Skeletal muscle tissue (tissue), 4 donors: ENCODE measurements around the gene MAP1LC3B. TPM values are rescaled to one million over a fixed set of nuclear protein-coding genes. Genes with fewer than 3 reads are reported as not detected.

Experiments used
- H3K27ac ChIP-seq: one replicate; pipeline ENCODE4 v1.7.0; 2013; ENCODE audit warnings: mild to moderate bottlenecking, low read depth, low read length, inconsistent platforms
- H3K27me3 ChIP-seq, 3 donors: one replicate each; pipeline ENCODE4 v1.7.0; 2013; ENCODE audit warnings: low read length in 3 of 3; ENCODE audit not compliant: control insufficient read depth in 3 of 3, insufficient read depth in 3 of 3
- H3K36me3 ChIP-seq, 3 donors: one replicate each; pipeline ENCODE4 v1.7.0; 2013; ENCODE audit warnings: low read length in 3 of 3; ENCODE audit not compliant: control insufficient read depth in 3 of 3, insufficient read depth in 3 of 3
- H3K4me1 ChIP-seq, 3 donors: one replicate each; pipeline ENCODE4 v1.7.0; 2013; ENCODE audit warnings: low read length in 3 of 3, mild to moderate bottlenecking in 3 of 3; ENCODE audit not compliant: control insufficient read depth in 3 of 3, insufficient read depth in 3 of 3
- H3K4me3 ChIP-seq, 3 donors: one replicate each; pipeline ENCODE4 v1.7.0; 2013; ENCODE audit warnings: low read length in 3 of 3
- H3K9ac ChIP-seq, 3 donors: one replicate each; pipeline ENCODE4 v1.7.0; 2013; ENCODE audit warnings: low read length in 3 of 3, mild to moderate bottlenecking in 3 of 3, moderate library complexity in 2 of 3, low read depth in 1 of 3
- H3K9me3 ChIP-seq, 3 donors: one replicate each; pipeline ENCODE4 v1.7.0; 2013; ENCODE audit warnings: low read length in 3 of 3; ENCODE audit not compliant: control insufficient read depth in 3 of 3
- total RNA-seq: library from RNA; depleted of rRNA; stranded (reverse); fragments of >200 nt; gene quantifications from one replicate; pipeline ENCODE4 v1.2.3, GENCODE V29; 2014
- donor health status: Osteomylitis.

The MAP1LC3B gene
- total RNA-seq, 1 donor from 2014 or later, result 20.9 TPM

DNA sequence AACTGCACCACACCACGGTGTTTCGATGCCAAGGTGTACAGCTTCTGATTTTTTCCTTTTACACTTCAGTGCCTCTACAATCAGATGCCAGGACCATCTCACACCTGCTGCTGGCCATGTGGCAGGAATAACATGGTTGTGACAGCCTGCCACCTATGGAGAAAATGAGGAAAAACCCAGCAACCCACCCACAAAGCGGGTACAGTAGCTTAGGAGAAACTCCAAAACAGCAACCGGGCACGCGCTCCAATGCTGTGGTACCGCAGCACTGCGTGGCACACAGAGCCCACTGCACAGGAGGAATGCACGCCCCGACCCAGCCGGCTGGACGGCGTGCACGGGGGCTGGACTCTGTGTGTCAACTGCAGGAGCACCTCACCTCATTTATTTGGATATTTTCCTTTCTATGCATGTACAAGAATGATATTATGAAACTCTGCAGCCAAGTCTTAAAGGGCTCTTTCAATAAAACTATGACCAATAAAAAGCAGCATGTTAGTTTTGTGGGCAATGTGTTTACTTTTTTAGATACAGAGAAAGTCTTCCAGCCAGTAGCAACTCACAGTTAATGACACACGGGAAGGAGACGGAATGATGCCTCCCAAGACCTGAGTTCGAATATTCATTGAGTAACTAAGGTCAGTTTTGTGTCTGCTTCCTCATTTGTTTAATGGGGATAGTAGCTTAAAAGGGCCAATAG is 45.9 kb downstream of the MAP1LC3B start:
- no peaks in the 10 kb centered on the region for H3K9me3 ChIP-seq
- H3K27ac ChIP-seq, result no peak overlapping the region
- H3K9ac ChIP-seq, result no peak overlapping the region
- no peak overlapping the region for H3K4me3 ChIP-seq
- peaks cover 0 to 2% (median 0%) of the 10 kb centered on the region in 3 donors for H3K36me3 ChIP-seq
- peaks cover 12 to 28% (median 17%) of the 10 kb centered on the region in 3 donors for H3K4me1 ChIP-seq
- no peaks in the 10 kb centered on the region for H3K27me3 ChIP-seq

DNA sequence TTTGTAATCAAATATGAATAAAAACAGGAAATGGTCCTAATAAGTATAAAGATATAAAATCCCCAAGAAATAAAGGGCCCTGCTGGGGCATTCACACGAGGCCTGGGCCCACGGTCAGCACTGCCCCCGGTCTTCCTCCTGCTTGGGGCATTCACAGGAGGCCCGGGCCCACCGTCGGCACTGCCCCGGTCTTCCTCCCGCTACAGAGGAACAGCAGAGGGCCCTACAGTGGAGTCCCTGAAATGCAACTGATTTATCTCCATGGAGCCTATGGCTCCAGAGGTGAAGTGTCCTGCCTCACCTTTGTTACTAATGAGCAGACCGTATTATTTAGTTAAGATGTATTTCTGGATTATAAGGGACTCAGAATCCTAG is 46.5 kb downstream of the MAP1LC3B start:
- Histone ChIP-seq H3K4me1 (peaks cover 13 to 28% (median 19%) of the 10 kb centered on the region in 3 donors), H3K36me3 (peaks cover 0 to 2% (median 0%) of the 10 kb centered on the region in 3 donors), H3K9me3 (no peaks in the 10 kb centered on the region), H3K27ac (no peak overlapping the region), H3K4me3 (no peak overlapping the region), H3K9ac (no peak overlapping the region), H3K27me3 (no peaks in the 10 kb centered on the region)

DNA sequence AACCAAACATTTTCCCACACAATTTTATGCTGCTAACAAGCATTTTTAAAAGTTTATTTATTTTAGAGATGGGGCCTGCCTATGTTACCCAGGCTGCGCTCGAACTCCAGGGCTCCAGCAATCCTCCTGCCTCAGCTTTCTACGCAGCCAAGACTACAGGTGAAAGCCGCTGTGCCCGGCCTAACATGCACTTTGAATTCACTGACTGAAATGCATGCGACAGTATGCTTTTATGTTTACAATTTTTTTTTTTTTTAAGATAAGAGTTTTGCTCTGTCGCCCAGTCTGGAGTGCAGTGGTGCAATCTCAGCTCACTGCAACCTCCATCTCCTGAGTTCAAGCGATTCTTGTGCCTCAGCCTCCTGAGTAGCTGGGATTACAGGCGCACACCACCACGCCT is 47.8 kb downstream of the MAP1LC3B start:
- Histone ChIP-seq H3K27me3 (no peaks in the 10 kb centered on the region), H3K9ac (no peak overlapping the region)

DNA sequence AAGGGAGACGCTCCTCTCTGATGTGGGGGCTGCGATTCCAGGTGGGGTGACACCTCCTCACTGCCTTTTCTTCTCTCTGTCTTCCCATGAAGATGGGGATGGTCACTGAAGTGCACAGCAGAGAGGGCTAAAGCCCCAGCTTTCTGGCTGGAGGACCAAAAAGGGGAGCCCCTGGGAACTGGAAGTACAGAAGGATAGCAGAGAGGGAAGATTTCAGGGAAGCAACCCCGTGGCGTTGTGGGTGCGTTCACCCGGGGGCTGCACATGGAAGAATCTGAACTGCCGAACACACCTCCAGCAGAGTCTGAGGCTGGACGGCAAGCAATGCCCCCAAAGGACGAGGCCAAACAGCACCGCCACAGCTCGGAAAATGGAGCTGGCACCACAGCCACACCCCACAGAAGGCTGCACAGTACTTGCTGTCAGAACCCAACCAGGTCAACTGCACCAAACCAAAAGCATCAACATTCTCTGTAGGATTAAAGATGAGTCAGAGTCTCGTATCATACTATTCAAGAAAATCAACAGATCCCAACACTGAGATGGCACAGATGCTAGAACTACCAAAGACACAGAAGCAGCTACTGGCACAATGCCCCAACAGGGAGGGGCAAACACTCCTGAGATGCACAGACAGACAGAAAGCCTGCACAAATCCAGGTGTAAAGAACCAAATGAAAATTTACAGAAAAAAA is 49.9 kb downstream of the MAP1LC3B start:
- Histone ChIP-seq H3K9me3 (no peaks in the 10 kb centered on the region), H3K4me3 (no peak overlapping the region), H3K9ac (no peak overlapping the region), H3K36me3 (peaks cover 0 to 8% (median 8%) of the 10 kb centered on the region in 3 donors), H3K4me1 (peaks cover 6 to 10% (median 7%) of the 10 kb centered on the region in 3 donors), H3K27ac (no peak overlapping the region), H3K27me3 (no peaks in the 10 kb centered on the region)

More for the DNA sequence above, 47.8 kb downstream of the MAP1LC3B start:
- Histone ChIP-seq H3K27ac (no peak overlapping the region), H3K9me3 (no peaks in the 10 kb centered on the region), H3K36me3 (peaks cover 0 to 6% (median 3%) of the 10 kb centered on the region in 3 donors), H3K4me1 (peaks cover 13 to 28% (median 19%) of the 10 kb centered on the region in 3 donors), H3K4me3 (no peak overlapping the region)

DNA sequence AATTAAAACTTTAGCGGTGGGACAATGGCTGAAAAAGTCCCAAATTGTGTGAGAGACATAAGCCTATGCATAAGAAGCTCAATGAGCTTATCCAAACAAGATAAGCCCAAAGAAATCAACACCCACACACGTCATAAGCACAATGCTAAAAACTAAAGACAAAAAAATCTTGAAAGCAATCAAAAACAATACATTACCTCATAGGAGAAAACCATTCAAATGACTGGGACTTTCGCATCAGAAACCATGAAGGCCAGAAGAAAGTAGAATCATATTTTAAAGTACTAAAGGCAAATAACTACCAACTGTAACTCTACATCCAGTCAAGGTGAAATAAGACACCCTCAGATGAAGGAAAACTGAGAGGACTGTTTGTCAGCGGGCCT is 50.4 kb downstream of the MAP1LC3B start:
- H3K9ac ChIP-seq, result no peak overlapping the region

DNA sequence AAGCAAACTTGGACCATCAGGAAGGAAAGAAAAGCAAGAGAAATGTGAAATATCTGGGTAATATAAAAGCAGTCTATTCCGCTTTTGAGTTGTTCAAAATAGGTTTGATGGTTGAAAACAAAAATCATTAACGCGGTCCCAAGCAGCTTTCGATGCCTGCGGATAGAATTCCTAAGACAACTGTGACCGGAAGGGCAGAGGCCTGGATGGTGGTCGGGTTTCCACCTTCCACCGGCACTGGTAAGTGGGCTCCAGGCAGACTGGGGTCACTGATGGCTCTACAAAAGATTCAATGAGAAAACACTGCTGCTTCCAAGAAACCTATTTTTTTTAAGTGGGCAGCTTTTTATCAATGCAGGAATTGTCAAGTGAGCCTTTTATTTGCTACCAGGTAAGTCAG is 50.9 kb downstream of the MAP1LC3B start:
- no peaks in the 10 kb centered on the region for H3K27me3 ChIP-seq
- no peak overlapping the region for H3K4me3 ChIP-seq
- H3K4me1 ChIP-seq, result peaks cover 6 to 10% (median 7%) of the 10 kb centered on the region in 3 donors
- H3K9me3 ChIP-seq, result no peaks in the 10 kb centered on the region
- no peak overlapping the region for H3K9ac ChIP-seq
- H3K27ac ChIP-seq, result no peak overlapping the region
- H3K36me3 ChIP-seq, result peaks cover 4 to 12% (median 10%) of the 10 kb centered on the region in 3 donors

More for the DNA sequence above, 50.4 kb downstream of the MAP1LC3B start:
- Histone ChIP-seq H3K4me1 (peaks cover 6 to 10% (median 7%) of the 10 kb centered on the region in 3 donors), H3K36me3 (peaks cover under 1 to 10% (median 8%) of the 10 kb centered on the region in 3 donors), H3K27ac (no peak overlapping the region), H3K27me3 (no peaks in the 10 kb centered on the region), H3K9me3 (no peaks in the 10 kb centered on the region), H3K4me3 (no peak overlapping the region)

DNA sequence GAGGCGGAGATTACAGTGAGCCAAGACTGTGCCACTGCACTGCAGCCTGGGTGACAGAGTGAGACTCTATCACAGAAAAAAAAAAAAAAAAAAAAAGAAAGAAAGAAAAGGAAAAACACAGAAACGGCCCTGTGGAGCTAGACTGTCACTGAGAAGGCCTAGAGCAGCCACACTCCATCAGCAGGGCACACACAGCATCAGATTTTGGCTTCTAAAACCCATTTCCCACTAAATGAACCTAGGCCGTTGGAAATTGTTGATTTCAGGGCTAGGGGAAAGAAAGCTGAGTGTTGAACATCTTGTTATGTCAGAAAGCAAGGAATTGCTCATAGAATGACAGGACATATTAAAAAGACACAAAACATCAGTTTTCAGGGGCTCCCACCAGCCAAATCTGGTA is 51.8 kb downstream of the MAP1LC3B start:
- H3K9ac ChIP-seq, result no peak overlapping the region
- H3K36me3 ChIP-seq, result peaks cover 12 to 17% (median 12%) of the 10 kb centered on the region in 3 donors
- peaks cover 6 to 10% (median 7%) of the 10 kb centered on the region in 3 donors for H3K4me1 ChIP-seq
- H3K27me3 ChIP-seq, result no peaks in the 10 kb centered on the region
- H3K4me3 ChIP-seq, result no peak overlapping the region
- no peak overlapping the region for H3K27ac ChIP-seq
- no peaks in the 10 kb centered on the region for H3K9me3 ChIP-seq

DNA sequence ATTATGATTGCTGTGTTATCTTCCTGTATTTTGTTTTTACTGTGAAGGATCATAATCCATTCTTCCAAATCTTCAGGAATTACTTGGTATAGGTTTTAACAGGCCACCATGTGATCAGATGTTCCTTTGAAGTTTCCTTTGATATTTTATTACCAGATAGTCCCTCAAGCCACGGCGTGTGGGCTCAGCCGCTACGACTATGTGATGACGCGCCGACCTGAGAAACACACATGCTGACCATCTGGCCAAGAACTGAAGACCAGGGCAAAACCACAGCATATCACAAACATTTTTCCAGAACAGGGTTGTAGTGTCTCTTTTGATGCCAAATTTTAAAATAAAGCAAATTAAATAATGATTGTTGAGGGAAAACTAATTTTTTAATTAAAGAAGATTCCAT is 53.4 kb downstream of the MAP1LC3B start:
- Histone ChIP-seq H3K36me3 (peaks cover 12 to 21% (median 12%) of the 10 kb centered on the region in 3 donors), H3K9me3 (no peaks in the 10 kb centered on the region), H3K27ac (no peak overlapping the region), H3K4me1 (peaks cover 6 to 10% (median 7%) of the 10 kb centered on the region in 3 donors), H3K27me3 (no peaks in the 10 kb centered on the region), H3K9ac (no peak overlapping the region), H3K4me3 (no peak overlapping the region)

DNA sequence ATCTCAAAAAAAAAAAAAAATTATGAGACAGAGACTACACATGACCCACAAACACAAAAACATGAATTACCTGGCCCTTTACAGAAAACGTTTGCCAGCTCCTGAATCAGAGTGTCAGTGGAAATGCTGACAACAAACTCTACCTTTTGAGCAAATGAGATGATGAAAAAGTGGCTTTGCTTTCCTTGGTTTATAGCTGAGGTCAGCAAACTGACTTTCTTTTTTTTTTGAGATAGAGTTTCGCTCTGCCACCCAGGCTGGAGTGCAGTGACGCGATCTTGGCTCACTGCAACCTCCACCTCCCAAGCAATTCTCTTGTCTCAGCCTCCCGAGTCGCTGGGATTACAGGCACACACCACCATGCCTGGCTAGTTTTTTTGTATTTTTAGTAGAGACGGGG is 54.3 kb downstream of the MAP1LC3B start:
- no peak overlapping the region for H3K4me3 ChIP-seq
- H3K27me3 ChIP-seq, result no peaks in the 10 kb centered on the region
- H3K9ac ChIP-seq, result no peak overlapping the region
- H3K36me3 ChIP-seq, result peaks cover 12 to 22% (median 12%) of the 10 kb centered on the region in 3 donors
- no peaks in the 10 kb centered on the region for H3K9me3 ChIP-seq
- H3K27ac ChIP-seq, result no peak overlapping the region
- H3K4me1 ChIP-seq, result peaks cover 6 to 10% (median 7%) of the 10 kb centered on the region in 3 donors

DNA sequence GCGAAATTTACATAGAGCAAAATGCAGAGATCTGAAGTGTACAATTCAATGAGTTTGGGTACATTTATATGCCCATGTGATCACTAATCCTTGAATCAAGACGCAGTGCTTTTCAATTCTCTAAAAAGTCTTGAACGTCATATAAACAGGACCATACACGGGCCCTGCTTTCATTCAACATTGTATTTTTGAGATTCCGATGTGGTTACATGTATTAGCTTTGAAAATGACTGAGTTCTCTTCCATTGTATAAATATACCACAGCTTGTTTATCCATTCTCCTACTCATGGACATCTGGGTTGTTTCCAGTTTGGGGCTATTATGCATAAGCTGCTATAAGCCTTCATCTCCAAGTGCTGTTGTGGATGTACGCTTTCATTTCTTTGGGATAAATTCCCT is 55.2 kb downstream of the MAP1LC3B start:
- H3K36me3 ChIP-seq, result peaks cover 12 to 28% (median 18%) of the 10 kb centered on the region in 3 donors
- no peak overlapping the region for H3K9ac ChIP-seq
- H3K9me3 ChIP-seq, result no peaks in the 10 kb centered on the region
- peaks cover 4 to 9% (median 9%) of the 10 kb centered on the region in 3 donors for H3K4me1 ChIP-seq
- H3K4me3 ChIP-seq, result no peak overlapping the region
- H3K27ac ChIP-seq, result no peak overlapping the region
- no peaks in the 10 kb centered on the region for H3K27me3 ChIP-seq
